AG04449 (cell line): ENCODE data around the gene CAPN7.

ENCODE experiments used
- CTCF ChIA-PET: fragments of 350-600 bp; formaldehyde crosslinking; extraction: SDS; loops from one replicate; lab custom pipeline; 2021; ENCODE audit warnings: antibody characterized with exemption; lab: Yijun Ruan, JAX
- POLR2A ChIA-PET: fragments of 400-600, 350-600 bp; formaldehyde crosslinking; extraction: SDS; loops from one replicate; lab custom pipeline; 2020; ENCODE audit warnings: antibody characterized with exemption, inconsistent platforms; lab: Yijun Ruan, JAX
- DNase-seq: peaks from one replicate; pipeline ENCODE4 v3.0.0-alpha.2; 2010; ENCODE audit warnings: low read depth, low spot score
- H3K4me3 ChIP-seq: 2 replicates; pipeline ENCODE4 v1.5.1; 2011; ENCODE audit warnings: low read depth, mild to moderate bottlenecking, control low read depth, low read length
- CTCF ChIP-seq: IDR thresholded peaks from one replicate; pipeline ENCODE4 v1.5.1; 2011; ENCODE audit warnings: mild to moderate bottlenecking, moderate library complexity, low read length, control low read depth, inconsistent platforms; ENCODE audit not compliant: insufficient read depth; ENCODE audit errors: missing control alignments

Gene CAPN7

GRCh38 chr3:15288331-15289035 is 82.4 kb downstream of the CAPN7 start:
- no peak for TF ChIP-seq CTCF
- no peak for DNase-seq
- POLR2A ChIA-PET: no interaction called here
- CTCF ChIA-PET: interaction anchor here (1.2 to 18.9 kb wide), 4 partner anchors 21 to 117 kb away, joined by 4 to 159 read pairs (median 7); partner anchors contain the start of gene SH3BP5
- H3K4me3 ChIP-seq: no peak overlapping the region

- no peak overlapping the region for H3K4me3 ChIP-seq
- no peak for TF ChIP-seq CTCF
- ChIA-PET CTCF (interaction anchor here (0.7 to 18.9 kb wide), 3 partner anchors 12 to 43 kb away, joined by 3 to 159 read pairs (median 5); partner anchors contain the start of gene SH3BP5), POLR2A (no interaction called here)
- DNase-seq: no peak
Measured at GRCh38 chr3:15289661-15290060, 83.6 kb downstream of the CAPN7 start.

DNA sequence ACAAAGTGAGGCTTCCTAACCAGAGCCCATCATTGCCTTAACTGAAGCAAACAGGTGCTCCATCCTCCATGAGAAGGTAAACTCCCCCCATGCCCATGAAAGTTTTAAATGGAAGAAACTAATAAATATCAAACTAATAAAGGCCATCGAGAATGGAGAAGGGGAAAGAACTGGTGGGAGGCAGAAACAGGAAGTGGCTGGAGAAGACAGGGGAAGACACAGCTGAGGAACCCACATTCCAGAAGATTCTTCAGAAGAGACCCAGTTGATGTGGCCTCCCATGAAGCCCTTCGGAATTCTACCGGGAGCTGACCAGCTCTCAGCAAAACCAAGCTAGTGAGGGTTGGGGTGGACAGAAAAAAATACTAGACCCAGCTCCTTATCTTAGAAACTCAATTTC is 84.7 kb downstream of the CAPN7 start:
- no peak for TF ChIP-seq CTCF
- no peak overlapping the region for H3K4me3 ChIP-seq
- ChIA-PET POLR2A (interaction anchor here (0.6 kb wide), 1 partner anchor 42 kb away, joined by 3 read pairs; the partner anchor contains the start of gene SH3BP5), CTCF (interaction anchor here (1.1 to 18.9 kb wide), 2 partner anchors 24 to 115 kb away, joined by 3 to 159 read pairs; no protein-coding TSS in a partner anchor)
- DNase-seq: no peak

DNA sequence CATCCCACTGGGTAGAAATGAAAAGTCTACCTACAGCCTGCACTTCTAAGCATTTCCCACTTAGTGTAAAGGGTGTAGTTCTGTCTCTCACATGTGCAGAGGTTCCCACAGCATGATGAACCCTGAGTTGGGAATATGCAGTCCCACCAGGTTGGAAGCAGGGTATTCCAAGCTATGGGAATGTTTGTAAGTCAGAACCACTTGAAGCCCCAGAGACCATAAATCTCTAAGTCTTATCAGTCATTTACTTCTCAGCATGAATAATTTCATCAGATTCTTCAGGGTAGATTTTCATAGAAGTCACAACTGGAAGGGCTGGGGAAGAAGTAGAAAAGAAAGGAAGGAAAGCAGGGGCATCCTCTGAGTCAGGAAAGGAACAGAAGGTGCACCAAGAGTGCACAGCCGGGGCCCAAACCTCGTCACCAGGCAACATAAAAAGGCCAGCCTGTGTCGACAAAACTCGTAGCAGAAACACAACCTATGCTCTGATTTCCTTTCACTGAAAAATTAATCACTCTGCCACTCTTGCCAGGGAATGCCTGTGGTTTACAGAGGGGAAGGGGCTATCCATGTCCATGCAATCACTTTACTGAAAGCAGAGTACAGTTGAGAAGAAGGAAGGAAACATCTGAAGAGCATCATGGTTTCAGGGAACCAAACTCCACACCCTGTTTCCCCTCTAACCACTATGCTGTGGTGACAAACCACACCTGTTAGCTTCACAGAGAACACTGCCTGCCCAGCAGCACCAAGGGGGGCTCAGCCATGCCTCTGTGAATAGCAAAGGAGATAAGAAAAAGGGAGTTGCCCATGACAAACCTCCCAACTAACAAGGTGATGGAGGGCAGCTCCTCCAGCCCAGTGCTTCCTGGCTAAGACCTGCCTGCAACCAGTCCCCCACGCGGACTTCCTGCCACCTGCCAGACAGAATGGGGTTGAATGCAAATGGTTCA is 85.8 kb downstream of the CAPN7 start:
- no peak for TF ChIP-seq CTCF
- CTCF ChIA-PET: interaction anchor here (0.6 to 18.9 kb wide), 2 partner anchors 25 to 67 kb away, joined by 3 to 159 read pairs; no protein-coding TSS in a partner anchor
- no peak for DNase-seq
- H3K4me3 ChIP-seq: no peak overlapping the region
- POLR2A ChIA-PET: no interaction called here

DNA sequence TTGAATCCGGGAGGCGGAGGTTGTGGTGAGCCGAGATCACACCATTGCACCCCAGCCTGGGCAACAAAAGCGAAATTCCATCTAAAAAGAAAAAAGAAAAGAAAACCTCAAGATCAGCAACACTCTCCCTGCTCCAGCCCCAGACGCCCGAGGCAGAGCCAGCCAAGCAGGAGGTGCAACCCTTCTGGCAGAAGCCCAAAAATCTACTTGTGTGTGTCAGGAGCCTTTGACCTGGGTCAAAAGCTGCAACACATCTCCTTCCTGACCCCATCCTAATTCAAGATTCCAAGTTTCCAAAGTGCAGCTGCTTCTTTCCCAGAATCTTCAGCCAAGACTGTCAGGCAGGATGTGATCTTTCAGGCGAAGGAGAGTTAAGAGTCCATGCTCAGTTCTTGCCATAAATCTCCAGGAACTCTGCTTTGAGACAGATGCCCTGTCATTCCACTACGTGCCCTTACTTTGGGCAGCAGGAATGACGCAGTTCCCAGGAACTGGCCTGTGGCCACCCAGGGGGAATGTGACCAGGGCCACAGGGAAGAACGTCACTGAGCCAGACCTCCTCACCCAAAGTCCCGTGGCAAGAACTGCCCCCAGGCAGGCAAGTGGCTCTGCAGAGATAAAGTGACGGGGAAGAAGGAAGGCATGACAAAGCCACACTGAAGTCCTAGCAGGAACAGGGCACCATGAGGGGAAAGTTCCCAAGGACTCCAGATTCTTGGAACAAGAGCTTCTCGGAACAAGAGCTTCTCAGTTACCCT is 86.9 kb downstream of the CAPN7 start:
- no peak overlapping the region for H3K4me3 ChIP-seq
- POLR2A ChIA-PET: no interaction called here
- DNase-seq: no peak
- TF ChIP-seq CTCF: no peak
- CTCF ChIA-PET: interaction anchor here (1.1 to 18.9 kb wide), 2 partner anchors 8 to 26 kb away, joined by 4 to 159 read pairs; no protein-coding TSS in a partner anchor
